MCF 10A (cell line): ENCODE measurements around the gene FXYD6. TPM values are rescaled to one million over a fixed set of nuclear protein-coding genes. Genes with fewer than 3 reads are reported as not detected.

Source experiments
- BruUV-seq: library from RNA; stranded (reverse); fragments of 400-500 nt; replicated peaks from 2 replicates; lab custom pipeline; 2021; lab: Mats Ljungman, UMichigan
- CTCF ChIA-PET: fragments of 300-600 bp; sonication (Branson Sonifier 250); formaldehyde crosslinking; extraction: SDS; loops from one replicate; lab custom pipeline; 2021; ENCODE audit warnings: antibody characterized with exemption, inconsistent platforms; lab: Yijun Ruan, JAX
- POLR2A ChIA-PET: fragments of 300-600, 350-650 bp; sonication (Branson Sonifier 250); formaldehyde crosslinking; extraction: SDS; loops from one replicate; lab custom pipeline; 2020; ENCODE audit warnings: antibody characterized with exemption, inconsistent platforms; lab: Yijun Ruan, JAX
- DNase-seq: peaks from one replicate; pipeline ENCODE4 v3.0.0-alpha.2; 2018; ENCODE audit not compliant: unreplicated experiment
- H3K27ac Mint-ChIP-seq: one replicate; pipeline ENCODE4 v1.8.0; 2022; ENCODE audit warnings: mild to moderate bottlenecking, low read depth, mixed read lengths; ENCODE audit not compliant: unreplicated experiment
- H3K27me3 Mint-ChIP-seq: one replicate; pipeline ENCODE4 v1.8.0; 2022; ENCODE audit warnings: mixed read lengths; ENCODE audit not compliant: insufficient read depth, unreplicated experiment
- H3K36me3 Mint-ChIP-seq: one replicate; pipeline ENCODE4 v1.8.0; 2022; ENCODE audit warnings: mild to moderate bottlenecking, moderate library complexity, mixed read lengths; ENCODE audit not compliant: insufficient read depth, unreplicated experiment
- H3K4me1 Mint-ChIP-seq: one replicate; pipeline ENCODE4 v1.8.0; 2022; ENCODE audit warnings: mixed read lengths; ENCODE audit not compliant: insufficient read depth, unreplicated experiment
- H3K4me3 Mint-ChIP-seq: one replicate; pipeline ENCODE4 v1.8.0; 2022; ENCODE audit warnings: mild to moderate bottlenecking, moderate library complexity, mixed read lengths; ENCODE audit not compliant: unreplicated experiment
- H3K9me3 Mint-ChIP-seq: one replicate; pipeline ENCODE4 v1.8.0; 2022; ENCODE audit warnings: mixed read lengths; ENCODE audit not compliant: unreplicated experiment
- intact Hi-C: fragments of 100-400 bp; cut with micrococcal nuclease; formaldehyde crosslinking; loops from 2 replicates; pipeline ENCODE4 v1.14.1; 2022
- total RNA-seq: library from RNA; stranded (reverse); gene quantifications from 2 replicates; pipeline ENCODE4 v1.2.3, GENCODE V29; 2022
- TF ChIP-seq, protein P1 (sequence below): fragments of 200-600 bp; IDR thresholded peaks from one replicate; pipeline ENCODE4 v1.8.0; 2022; ENCODE audit warnings: antibody characterized with exemption, mild to moderate bottlenecking; ENCODE audit not compliant: unreplicated experiment

The FXYD6 gene
- total RNA-seq, 1 experiment from 2014 or later: not detected

DNA sequence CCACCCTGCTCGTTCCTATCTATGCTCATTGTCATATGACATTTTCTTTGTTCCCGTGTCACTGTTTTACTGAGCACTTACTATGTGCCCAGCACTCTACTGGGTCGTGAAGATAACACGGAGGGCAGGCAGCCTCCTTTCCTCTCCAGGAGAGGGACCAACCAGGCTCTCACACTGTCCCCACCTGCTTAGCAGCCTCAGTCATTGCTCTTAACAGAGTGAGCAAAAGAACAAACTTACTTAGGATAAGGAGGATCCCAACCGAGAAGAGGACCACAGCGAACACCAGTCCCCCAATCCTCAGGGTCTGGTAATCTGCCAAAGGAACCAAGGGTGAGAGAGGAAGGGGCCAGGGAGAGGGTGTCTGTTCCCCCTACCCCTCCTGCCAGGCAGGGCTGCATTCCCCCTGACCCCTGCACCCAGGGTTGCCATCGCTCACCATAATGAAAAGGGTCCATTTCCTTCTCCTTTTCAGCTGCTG lies 34.9 kb downstream of the FXYD6 start:
- intact Hi-C loops: no loop called here
- Mint-ChIP-seq H3K4me3 (no peak overlapping the region), H3K27ac (no peak overlapping the region), H3K9me3 (no peaks in the 10 kb centered on the region), H3K27me3 (peaks cover 25% of the 10 kb centered on the region), H3K4me1 (no peaks in the 10 kb centered on the region), H3K36me3 (peaks cover 6% of the 10 kb centered on the region)
- ChIA-PET POLR2A (interaction anchor here (2.2 kb wide), 1 partner anchor 105 kb away, joined by 7 read pairs; no protein-coding TSS in a partner anchor), CTCF (interaction anchor here (0.8 to 7.7 kb wide), 4 partner anchors 8 to 104 kb away, joined by 3 to 200 read pairs (median 28); no protein-coding TSS in a partner anchor)
- DNase-seq: no peak
- TF ChIP-seq, protein P1, sequence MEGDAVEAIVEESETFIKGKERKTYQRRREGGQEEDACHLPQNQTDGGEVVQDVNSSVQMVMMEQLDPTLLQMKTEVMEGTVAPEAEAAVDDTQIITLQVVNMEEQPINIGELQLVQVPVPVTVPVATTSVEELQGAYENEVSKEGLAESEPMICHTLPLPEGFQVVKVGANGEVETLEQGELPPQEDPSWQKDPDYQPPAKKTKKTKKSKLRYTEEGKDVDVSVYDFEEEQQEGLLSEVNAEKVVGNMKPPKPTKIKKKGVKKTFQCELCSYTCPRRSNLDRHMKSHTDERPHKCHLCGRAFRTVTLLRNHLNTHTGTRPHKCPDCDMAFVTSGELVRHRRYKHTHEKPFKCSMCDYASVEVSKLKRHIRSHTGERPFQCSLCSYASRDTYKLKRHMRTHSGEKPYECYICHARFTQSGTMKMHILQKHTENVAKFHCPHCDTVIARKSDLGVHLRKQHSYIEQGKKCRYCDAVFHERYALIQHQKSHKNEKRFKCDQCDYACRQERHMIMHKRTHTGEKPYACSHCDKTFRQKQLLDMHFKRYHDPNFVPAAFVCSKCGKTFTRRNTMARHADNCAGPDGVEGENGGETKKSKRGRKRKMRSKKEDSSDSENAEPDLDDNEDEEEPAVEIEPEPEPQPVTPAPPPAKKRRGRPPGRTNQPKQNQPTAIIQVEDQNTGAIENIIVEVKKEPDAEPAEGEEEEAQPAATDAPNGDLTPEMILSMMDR: no peak
- no TSS peak for BruUV-seq

DNA sequence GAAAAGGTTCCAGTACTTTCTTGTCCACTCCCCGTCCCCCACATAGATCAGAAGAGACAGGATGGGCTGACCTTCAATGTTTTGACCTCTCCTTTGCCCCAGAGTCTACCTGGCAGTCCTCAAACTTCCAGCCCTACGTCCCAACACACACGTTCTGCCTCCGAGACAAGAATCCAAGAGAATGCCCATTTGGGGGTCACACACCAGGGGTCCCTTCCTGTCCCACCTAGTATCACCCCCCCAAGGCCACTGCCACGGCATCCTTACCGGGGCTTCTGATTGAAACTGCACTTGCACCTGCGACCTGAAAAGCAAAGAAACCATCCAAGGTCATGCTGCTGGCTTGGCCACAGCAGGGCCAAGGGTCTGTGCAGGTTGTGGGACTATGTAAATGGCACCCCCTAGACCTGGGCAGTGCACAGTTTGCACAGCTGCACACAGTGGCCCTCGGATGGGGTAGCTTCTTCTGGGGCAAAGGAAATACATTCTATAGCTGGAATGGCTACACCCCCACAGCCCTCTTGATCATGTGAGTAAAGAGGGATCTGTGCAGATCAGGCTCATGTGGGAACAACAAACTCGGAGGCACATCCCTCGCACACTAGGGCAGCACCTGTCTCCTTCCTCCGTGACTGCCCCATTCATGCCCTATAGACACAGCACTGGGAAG lies 35.4 kb downstream of the FXYD6 start:
- TF ChIP-seq, protein P1: no peak
- no peak overlapping the region for H3K4me3 Mint-ChIP-seq
- DNase-seq: no peak
- peaks cover 6% of the 10 kb centered on the region for H3K36me3 Mint-ChIP-seq
- ChIA-PET CTCF (interaction anchor here (0.6 to 7.7 kb wide), 3 partner anchors 20 to 113 kb away, joined by 3 to 200 read pairs (median 5); no protein-coding TSS in a partner anchor), POLR2A (interaction anchor here (2.2 kb wide), 1 partner anchor 106 kb away, joined by 7 read pairs; no protein-coding TSS in a partner anchor)
- intact Hi-C loops: no loop called here
- no peaks in the 10 kb centered on the region for H3K9me3 Mint-ChIP-seq
- H3K4me1 Mint-ChIP-seq: no peaks in the 10 kb centered on the region
- H3K27me3 Mint-ChIP-seq: peaks cover 31% of the 10 kb centered on the region
- H3K27ac Mint-ChIP-seq: no peak overlapping the region
- BruUV-seq: no TSS peak

DNA sequence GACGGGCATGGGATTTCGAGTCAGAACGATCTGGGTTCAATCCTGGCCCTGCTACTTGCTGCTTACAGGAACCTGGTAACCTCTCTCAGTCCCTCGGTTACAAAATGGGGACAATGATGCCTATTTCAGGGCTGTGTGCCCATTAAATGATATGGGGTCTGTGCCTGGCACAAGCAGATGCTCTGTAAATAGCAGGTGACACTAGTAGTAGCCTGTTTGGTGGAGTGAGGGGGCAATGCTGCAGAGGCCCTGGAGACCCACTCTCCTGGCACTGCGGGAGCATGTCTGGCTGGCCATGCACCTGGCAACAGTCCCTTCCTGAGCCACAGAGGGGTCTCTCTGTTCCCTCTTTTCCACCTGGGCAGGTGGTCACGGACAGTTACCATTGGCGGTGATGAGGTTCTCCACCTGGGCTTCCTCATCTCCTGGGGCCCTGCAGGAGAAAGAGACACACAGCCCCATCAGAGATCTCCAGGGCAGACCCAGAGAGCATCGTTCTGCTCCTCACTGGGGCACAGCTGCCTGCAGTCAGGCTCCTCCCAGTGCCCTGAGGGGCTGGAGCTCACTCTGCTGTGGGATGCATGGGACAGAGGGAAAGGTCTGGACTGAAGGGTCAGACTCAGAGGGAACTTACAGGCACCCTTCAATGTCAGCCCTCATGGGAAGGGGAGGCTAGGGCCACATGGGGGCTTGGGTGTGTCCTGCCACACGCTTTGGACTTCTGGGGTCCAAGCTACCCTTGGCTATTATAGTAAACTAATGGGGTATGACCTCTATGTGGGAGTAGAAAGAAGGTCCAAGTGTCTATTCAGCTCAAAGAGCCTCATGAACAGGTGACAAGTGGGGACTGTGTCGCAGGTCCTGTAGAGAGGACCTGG lies 36.3 kb downstream of the FXYD6 start:
- TF ChIP-seq, protein P1: no peak
- no peaks in the 10 kb centered on the region for H3K9me3 Mint-ChIP-seq
- BruUV-seq: no TSS peak
- ChIA-PET POLR2A (no interaction called here), CTCF (interaction anchor here (0.6 to 7.7 kb wide), 3 partner anchors 19 to 114 kb away, joined by 3 to 200 read pairs (median 5); no protein-coding TSS in a partner anchor)
- H3K36me3 Mint-ChIP-seq: peaks cover 6% of the 10 kb centered on the region
- DNase-seq: no peak
- H3K27ac Mint-ChIP-seq: no peak overlapping the region
- peaks cover 32% of the 10 kb centered on the region for H3K27me3 Mint-ChIP-seq
- H3K4me1 Mint-ChIP-seq: no peaks in the 10 kb centered on the region
- no peak overlapping the region for H3K4me3 Mint-ChIP-seq
- intact Hi-C loops: no loop called here
